ENCODE measurements around the gene S1PR2. TPM values are rescaled to one million over a fixed set of nuclear protein-coding genes. Genes with fewer than 3 reads are reported as not detected.

S1PR2 gene
- total RNA-seq, 1 experiment from 2014 or later, result 8.4 TPM

- Histone ChIP-seq H3K27me3 (replicated peaks; ENCODE audit: insufficient read depth, low read depth, low read length, poor library complexity) (no peaks in the 10 kb centered on the region), H3K4me3 (ENCODE audit: low read depth, low read length, poor library complexity, severe bottlenecking) (no peak overlapping the region), H3K36me3 (ENCODE audit: insufficient read depth, low read length, poor library complexity, severe bottlenecking) (no peaks in the 10 kb centered on the region), H3K4me1 (ENCODE audit: insufficient read depth, low read length, poor library complexity, severe bottlenecking) (no peaks in the 10 kb centered on the region), H3K27ac (ENCODE audit: low read depth, low read length, poor library complexity, severe bottlenecking) (no peak overlapping the region), H3K9me3 (ENCODE audit: low read depth, low read length, poor library complexity, severe bottlenecking) (no peaks in the 10 kb centered on the region)
- intact Hi-C loops (cut with micrococcal nuclease; ENCODE audit: unreplicated experiment), result no loop called here
- ChIA-PET CTCF (no interaction called here), POLR2A (ENCODE audit: low non-redundant PET) (no interaction called here)
- TF ChIP-seq CTCF (conservative IDR thresholded peaks at IDR 0.05; ENCODE audit: low read depth, low read length) (no peak), EZH2 (IDR thresholded peaks at IDR 0.05; ENCODE audit: borderline replicate concordance, low read depth, low read length, poor library complexity, severe bottlenecking) (no peak)
- BruUV-seq (replicated peaks), result no TSS peak
- DNase-seq (ENCODE audit: low spot score), result no peak
These were observed 24.1 kb downstream of the S1PR2 start for GRCh38 chr19:10207026-10207425.

GRCh38 chr19:10206226-10206885 is 24.8 kb downstream of the S1PR2 start:
- TF ChIP-seq CTCF (conservative IDR thresholded peaks at IDR 0.05; ENCODE audit: low read depth, low read length) (no peak), EZH2 (IDR thresholded peaks at IDR 0.05; ENCODE audit: borderline replicate concordance, low read depth, low read length, poor library complexity, severe bottlenecking) (no peak)
- H3K4me1 ChIP-seq (ENCODE audit: insufficient read depth, low read length, poor library complexity, severe bottlenecking), result no peaks in the 10 kb centered on the region
- no peaks in the 10 kb centered on the region for H3K9me3 ChIP-seq (ENCODE audit: low read depth, low read length, poor library complexity, severe bottlenecking)
- no peak for DNase-seq (ENCODE audit: low spot score)
- POLR2A ChIA-PET (ENCODE audit: low non-redundant PET), result no interaction called here
- intact Hi-C loops (cut with micrococcal nuclease; ENCODE audit: unreplicated experiment), result no loop called here
- BruUV-seq (replicated peaks), result no TSS peak
- H3K36me3 ChIP-seq (ENCODE audit: insufficient read depth, low read length, poor library complexity, severe bottlenecking), result no peaks in the 10 kb centered on the region
- H3K27me3 ChIP-seq (replicated peaks; ENCODE audit: insufficient read depth, low read depth, low read length, poor library complexity), result no peaks in the 10 kb centered on the region
- CTCF ChIA-PET, result interaction anchor here (0.7 kb wide), 1 partner anchor 44 kb away, joined by 3 read pairs; no protein-coding TSS in a partner anchor
- H3K4me3 ChIP-seq (ENCODE audit: low read depth, low read length, poor library complexity, severe bottlenecking), result no peak overlapping the region
- H3K27ac ChIP-seq (ENCODE audit: low read depth, low read length, poor library complexity, severe bottlenecking), result no peak overlapping the region

- TF ChIP-seq CTCF (conservative IDR thresholded peaks at IDR 0.05; ENCODE audit: low read depth, low read length), result no peak
- TF ChIP-seq EZH2 (IDR thresholded peaks at IDR 0.05; ENCODE audit: borderline replicate concordance, low read depth, low read length, poor library complexity, severe bottlenecking), result no peak
- Histone ChIP-seq H3K4me3 (ENCODE audit: low read depth, low read length, poor library complexity, severe bottlenecking) (no peak overlapping the region), H3K9me3 (ENCODE audit: low read depth, low read length, poor library complexity, severe bottlenecking) (no peaks in the 10 kb centered on the region), H3K27ac (ENCODE audit: low read depth, low read length, poor library complexity, severe bottlenecking) (no peak overlapping the region), H3K36me3 (ENCODE audit: insufficient read depth, low read length, poor library complexity, severe bottlenecking) (no peaks in the 10 kb centered on the region), H3K27me3 (replicated peaks; ENCODE audit: insufficient read depth, low read depth, low read length, poor library complexity) (no peaks in the 10 kb centered on the region), H3K4me1 (ENCODE audit: insufficient read depth, low read length, poor library complexity, severe bottlenecking) (no peaks in the 10 kb centered on the region)
- no peak for DNase-seq (ENCODE audit: low spot score)
- ChIA-PET POLR2A (ENCODE audit: low non-redundant PET) (no interaction called here), CTCF (interaction anchor here (0.6 to 0.7 kb wide), 2 partner anchors 45 to 183 kb away, joined by 3 read pairs; no protein-coding TSS in a partner anchor)
- BruUV-seq (replicated peaks), result no TSS peak
- intact Hi-C loops (cut with micrococcal nuclease; ENCODE audit: unreplicated experiment), result no loop called here
These were observed 25.5 kb downstream of the S1PR2 start for GRCh38 chr19:10205636-10206035.
